Measurements from ENCODE around the gene ASCL3. TPM values are rescaled to one million over a fixed set of nuclear protein-coding genes. Genes with fewer than 3 reads are reported as not detected.

ASCL3 gene
- polyA plus RNA-seq, 1 donor (not counting 4 experiments of a cell fraction or from before 2014, with no cell fraction given): not detected

DNA sequence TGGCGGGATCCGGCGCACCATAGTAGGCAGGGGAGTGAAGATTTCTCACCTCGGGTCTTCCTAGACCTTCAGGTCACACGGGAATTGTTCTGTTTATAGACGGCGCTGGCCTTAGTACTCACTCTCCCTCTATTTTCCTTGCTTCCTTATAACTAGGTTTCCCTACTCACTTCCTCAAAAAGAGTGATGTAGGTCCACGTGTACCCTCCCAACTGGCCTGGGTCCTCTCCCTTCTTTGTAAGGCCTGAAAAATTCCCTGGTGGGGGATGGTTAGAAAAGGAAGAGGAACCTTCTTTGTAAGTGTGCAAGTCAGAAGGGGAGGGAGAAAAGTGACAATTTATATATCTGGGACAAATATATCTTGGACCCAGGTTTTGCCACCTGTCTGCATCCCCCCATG, 24.4 kb upstream of the ASCL3 start:
- H3K27ac ChIP-seq (ENCODE audit: control insufficient read depth, insufficient read depth, low read length): no peak overlapping the region
- FAIRE-seq: no peak
- H3K4me2 ChIP-seq (ENCODE audit: control insufficient read depth, extremely low read depth, insufficient read depth, low read depth, low read length): no peak overlapping the region
- dilution Hi-C loops (cut with MboI; ENCODE audit: extremely low pct_ligation_motif_present, low sequenced_read_pairs): no loop called here
- no peaks in the 10 kb centered on the region for H3K9me1 ChIP-seq (ENCODE audit: control insufficient read depth, extremely low read depth, insufficient read depth, low read length)
- H4K20me1 ChIP-seq (ENCODE audit: control insufficient read depth, extremely low read depth, insufficient read depth, low read length): no peaks in the 10 kb centered on the region
- no peaks in the 10 kb centered on the region for H3K36me3 ChIP-seq (ENCODE audit: control insufficient read depth in 2 of 2, extremely low read depth in 1 of 2, insufficient read depth in 2 of 2, low read length in 2 of 2)
- no peak for DNase-seq (ENCODE audit: low read depth, low spot score)
- no peak overlapping the region for H2AFZ ChIP-seq (ENCODE audit: control insufficient read depth, low read length)
- H3K9me3 ChIP-seq (ENCODE audit: control insufficient read depth, low read depth, low read length): no peaks in the 10 kb centered on the region
- H3K79me2 ChIP-seq (ENCODE audit: control insufficient read depth, insufficient read depth, low read length): peaks cover 17% of the 10 kb centered on the region
- no peak overlapping the region for H3K9ac ChIP-seq (ENCODE audit: control insufficient read depth, extremely low read depth, insufficient read depth, low read length)
- H3K4me3 ChIP-seq (ENCODE audit: control insufficient read depth in 2 of 3, extremely low read depth in 1 of 3, insufficient read depth in 2 of 3, low read depth in 1 of 3, low read length in 3 of 3): no peak overlapping the region
- H3K27me3 ChIP-seq (ENCODE audit: control insufficient read depth, extremely low read depth, insufficient read depth, low read length): no peaks in the 10 kb centered on the region
- no peak for TF ChIP-seq EZH2 (IDR thresholded peaks at IDR 0.05; ENCODE audit: low read length)
- no peak for TF ChIP-seq CTCF (optimal IDR thresholded peaks at IDR 0.05 in 1 of 3, IDR thresholded peaks at IDR 0.05 in 1 of 3, conservative IDR thresholded peaks at IDR 0.05 in 1 of 3; ENCODE audit: extremely low read depth in 1 of 3, insufficient read depth in 2 of 3, low read length in 3 of 3)
- H3K4me1 ChIP-seq (ENCODE audit: control insufficient read depth, extremely low read depth, insufficient read depth, low read length): peaks cover 12% of the 10 kb centered on the region

- Histone ChIP-seq H3K9ac (ENCODE audit: control insufficient read depth, extremely low read depth, insufficient read depth, low read length) (peak within 1 kb of the TSS; percentile 84), H3K36me3 (ENCODE audit: control insufficient read depth in 2 of 2, extremely low read depth in 1 of 2, insufficient read depth in 2 of 2, low read length in 2 of 2) (no peaks in the 10 kb centered on the region), H3K4me2 (ENCODE audit: control insufficient read depth, extremely low read depth, insufficient read depth, low read depth, low read length) (peak within 1 kb of the TSS; percentile 95), H3K4me1 (ENCODE audit: control insufficient read depth, extremely low read depth, insufficient read depth, low read length) (peaks cover 12% of the 10 kb centered on the region), H2AFZ (ENCODE audit: control insufficient read depth, low read length) (peak within 1 kb of the TSS; percentile 67), H3K4me3 (ENCODE audit: control insufficient read depth in 2 of 3, extremely low read depth in 1 of 3, insufficient read depth in 2 of 3, low read depth in 1 of 3, low read length in 3 of 3) (peak within 1 kb of the TSS; percentile 79 to 87 (median 81)), H3K79me2 (ENCODE audit: control insufficient read depth, insufficient read depth, low read length) (peaks cover 30% of the 10 kb centered on the region), H3K9me3 (ENCODE audit: control insufficient read depth, low read depth, low read length) (no peaks in the 10 kb centered on the region), H4K20me1 (ENCODE audit: control insufficient read depth, extremely low read depth, insufficient read depth, low read length) (no peaks in the 10 kb centered on the region), H3K9me1 (ENCODE audit: control insufficient read depth, extremely low read depth, insufficient read depth, low read length) (no peaks in the 10 kb centered on the region), H3K27ac (ENCODE audit: control insufficient read depth, insufficient read depth, low read length) (peak within 1 kb of the TSS; percentile 80), H3K27me3 (ENCODE audit: control insufficient read depth, extremely low read depth, insufficient read depth, low read length) (no peaks in the 10 kb centered on the region)
- DNase-seq (ENCODE audit: low read depth, low spot score) (no peak), FAIRE-seq (peak; percentile 53)
- TF ChIP-seq EZH2 (IDR thresholded peaks at IDR 0.05; ENCODE audit: low read length) (no peak), CTCF (optimal IDR thresholded peaks at IDR 0.05 in 1 of 3, IDR thresholded peaks at IDR 0.05 in 1 of 3, conservative IDR thresholded peaks at IDR 0.05 in 1 of 3; ENCODE audit: extremely low read depth in 1 of 3, insufficient read depth in 2 of 3, low read length in 3 of 3) (no peak)
- dilution Hi-C loops (cut with MboI; ENCODE audit: extremely low pct_ligation_motif_present, low sequenced_read_pairs): no loop called here
Measured at GRCh38 chr11:8964324-8965320, 21.8 kb upstream of the ASCL3 start, which contains the start of gene TMEM9B. Gene TMEM9B, minus strand, starts transcription at chr11:8964442. Its CDS starts 129 bp downstream, at chr11:8964313.

Data from keratinocyte (primary cell).